Activated CD8-positive, alpha-beta memory T cell treated with anti-CD3 and anti-CD28 coated beads for 24 hours (primary cell): Measurements from ENCODE around the gene DSE.
A peak's percentile ranks its signal among the peaks of the same experiment; 100 is the strongest.
"Not testable (repeated sequence)": the region's sequence is repeated elsewhere in the genome, so short reads cannot be mapped to it uniquely, and the experiment has no call there.

Experiments used
- DNase-seq: peaks from one replicate; pipeline ENCODE4 v3.0.0-alpha.2; 2020

DSE gene

GRCh38 chr6:116370760-116371119, at the start of gene DSE:
TSS of gene DSE (plus strand) at chr6:116370947. CDS start at chr6:116399251, 28,304 bp downstream.
- DNase-seq, result peak; percentile 78

DNA sequence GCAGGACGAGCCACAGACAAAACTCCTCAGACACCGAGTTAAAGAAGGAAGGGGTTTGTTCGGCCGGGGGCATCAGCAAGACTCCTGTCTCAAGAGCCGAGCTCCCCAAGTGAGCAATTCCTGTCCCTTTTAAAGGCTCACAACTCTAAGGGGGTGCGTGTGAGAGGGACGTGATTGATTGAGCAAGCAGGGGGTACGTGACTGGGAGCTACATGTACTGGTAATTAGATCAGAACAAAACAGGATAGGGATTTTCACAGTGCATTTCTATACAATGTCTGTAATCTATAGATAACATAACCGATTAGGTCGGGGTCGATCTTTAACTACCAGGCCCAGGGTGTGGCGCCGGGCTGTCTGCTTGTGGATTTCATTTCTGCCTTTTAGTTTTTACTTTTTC, 48.8 kb upstream of the DSE start:
- DNase-seq, result not testable (repeated sequence)

DNA sequence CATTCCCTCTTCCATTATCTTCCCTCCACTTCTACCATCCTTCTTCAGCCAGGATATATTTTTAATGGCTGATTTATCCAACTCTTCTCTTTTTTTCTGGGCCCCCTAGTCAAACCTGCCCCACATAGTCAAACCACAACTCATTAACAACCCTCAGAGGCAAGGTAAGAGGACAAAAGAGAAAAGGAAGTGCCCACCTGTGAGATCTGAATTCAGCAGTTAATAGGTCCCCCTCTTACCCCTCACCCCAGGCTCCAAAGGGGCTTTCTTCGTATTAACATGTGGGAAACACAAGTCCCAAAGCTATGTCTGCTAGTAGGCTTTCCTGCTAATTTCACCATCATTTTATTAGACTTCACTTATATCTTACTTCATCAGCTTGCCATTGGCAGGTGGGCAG, 46.9 kb upstream of the DSE start:
- no peak for DNase-seq

DNA sequence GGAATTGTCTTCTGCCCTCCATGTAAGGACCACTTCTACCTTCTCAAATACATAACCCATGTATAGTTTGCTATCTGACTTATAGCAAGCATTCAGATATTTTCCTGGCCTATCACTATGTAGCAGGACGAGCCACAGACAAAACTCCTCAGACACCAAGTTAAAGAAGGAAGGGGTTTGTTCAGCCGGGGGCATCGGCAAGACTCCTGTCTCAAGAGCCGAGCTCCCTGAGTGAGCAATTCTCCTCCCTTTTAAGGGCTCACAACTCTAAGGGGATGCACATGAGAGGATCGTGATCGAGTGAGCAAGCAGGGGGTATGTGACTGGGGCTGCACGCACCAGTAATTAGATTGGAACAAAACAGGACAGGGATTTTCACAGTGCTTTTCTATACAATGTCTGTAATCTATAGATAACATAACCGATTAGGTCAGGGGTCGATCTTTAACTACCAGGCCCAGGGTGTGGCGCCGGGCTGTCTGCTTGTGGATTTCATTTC, 45.1 kb upstream of the DSE start:
- not testable (repeated sequence) for DNase-seq

DNA sequence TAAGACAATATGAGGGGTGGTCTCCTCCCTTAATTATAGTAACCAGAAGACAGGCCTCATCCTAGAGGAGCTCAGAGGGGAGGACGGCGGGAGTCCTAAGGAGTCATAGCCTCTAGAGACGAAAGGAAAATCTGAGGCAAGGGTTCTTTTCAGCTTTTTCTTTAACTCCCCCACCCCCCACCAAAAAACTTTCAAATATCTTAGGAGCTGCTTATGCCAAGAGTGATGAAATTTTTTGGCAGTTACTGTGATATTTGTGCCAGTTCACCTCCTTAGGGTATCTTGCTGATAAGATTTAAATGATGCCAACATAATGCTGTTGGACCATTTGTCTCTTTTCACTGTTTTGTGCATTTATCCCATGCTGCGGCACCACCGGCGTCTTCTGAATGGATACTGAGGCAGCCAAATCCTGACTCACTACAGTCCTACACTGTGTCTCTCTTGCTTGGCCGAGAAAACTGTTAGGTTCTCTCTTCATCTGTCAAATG, 44.5 kb upstream of the DSE start:
- no peak for DNase-seq

DNA sequence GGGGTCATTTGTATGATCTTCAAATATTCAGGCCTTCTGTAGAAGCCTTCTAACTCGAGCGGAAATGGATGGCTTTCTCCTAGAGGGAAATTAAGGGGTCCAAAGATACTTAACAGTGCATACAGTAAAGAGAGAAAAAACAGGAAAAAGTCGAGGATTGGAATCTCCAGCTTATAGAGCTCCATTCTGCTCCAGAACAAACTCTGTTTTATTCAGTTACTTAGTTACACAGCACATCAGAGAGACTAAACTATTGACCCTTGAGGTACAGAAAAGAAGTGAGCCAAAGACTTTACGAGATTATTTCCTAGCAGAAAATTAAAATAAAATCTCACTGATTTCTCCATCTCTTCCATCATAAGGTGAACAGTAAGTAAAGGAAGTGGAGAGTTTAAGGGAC, 43.8 kb upstream of the DSE start:
- no peak for DNase-seq

DNA sequence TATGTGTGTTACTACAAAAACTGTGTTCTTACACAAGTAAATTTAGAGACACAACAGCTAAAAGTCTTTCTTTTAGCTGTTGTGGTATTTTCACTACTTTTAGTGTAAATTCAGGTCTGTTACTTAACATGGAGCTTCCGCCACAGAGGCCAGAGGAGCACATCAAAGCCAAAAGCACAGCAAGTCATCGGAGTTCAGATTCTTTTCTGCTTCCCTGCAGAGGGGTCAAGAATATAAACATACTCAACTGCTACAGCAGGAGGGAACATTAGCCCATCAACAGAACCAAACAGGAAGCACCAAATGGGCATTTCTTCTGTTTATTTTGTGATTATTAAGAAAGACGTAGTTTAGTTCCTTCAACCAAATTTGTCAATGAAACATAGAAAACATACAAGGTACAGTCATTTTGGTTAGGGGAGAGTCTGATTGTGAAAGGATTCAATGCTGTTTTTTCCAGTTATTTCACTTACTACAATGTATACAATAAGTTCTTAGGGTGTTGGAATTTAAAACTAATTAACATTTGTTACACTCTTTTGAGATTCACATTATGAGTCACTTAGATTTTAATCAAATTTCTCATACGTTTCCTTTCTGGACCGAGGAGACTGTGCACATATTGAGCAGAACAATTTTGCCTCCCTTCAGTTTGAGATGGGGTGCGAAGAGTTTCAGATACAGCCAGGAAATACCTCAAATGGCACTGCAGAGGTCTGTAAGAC, 42.8 kb upstream of the DSE start:
- DNase-seq, result no peak

GRCh38 chr6:116328528-116328903, 42.2 kb upstream of the DSE start:
- no peak for DNase-seq

GRCh38 chr6:116329156-116329555, 41.6 kb upstream of the DSE start:
- DNase-seq, result no peak

- no peak for DNase-seq
Measured at GRCh38 chr6:116330511-116330910, 40.2 kb upstream of the DSE start.

DNA sequence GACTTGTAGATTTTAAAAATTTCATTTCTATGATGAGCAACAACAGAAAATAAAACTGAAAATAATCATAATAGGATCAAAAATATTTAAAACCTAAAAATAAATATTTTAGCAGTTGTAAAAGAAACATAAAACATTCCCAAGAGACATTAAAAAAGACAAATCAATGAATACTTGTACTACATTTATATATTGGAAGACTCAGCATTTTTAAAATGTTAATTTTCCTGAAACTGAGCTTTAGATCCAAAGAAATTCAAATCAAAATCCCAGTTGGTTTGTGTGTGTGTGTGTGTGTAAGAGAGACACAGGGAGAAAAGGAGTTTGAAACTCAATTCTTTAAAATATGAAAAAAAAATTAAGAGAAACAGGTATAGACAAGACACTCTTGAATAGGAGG, 38.7 kb upstream of the DSE start:
- no peak for DNase-seq

GRCh38 chr6:116334638-116335409, 35.9 kb upstream of the DSE start:
- DNase-seq, result not testable (repeated sequence)

GRCh38 chr6:116335612-116336215, 35.0 kb upstream of the DSE start:
- DNase-seq, result no peak

- no peak for DNase-seq
Measured at GRCh38 chr6:116338943-116339342, 31.8 kb upstream of the DSE start.

DNA sequence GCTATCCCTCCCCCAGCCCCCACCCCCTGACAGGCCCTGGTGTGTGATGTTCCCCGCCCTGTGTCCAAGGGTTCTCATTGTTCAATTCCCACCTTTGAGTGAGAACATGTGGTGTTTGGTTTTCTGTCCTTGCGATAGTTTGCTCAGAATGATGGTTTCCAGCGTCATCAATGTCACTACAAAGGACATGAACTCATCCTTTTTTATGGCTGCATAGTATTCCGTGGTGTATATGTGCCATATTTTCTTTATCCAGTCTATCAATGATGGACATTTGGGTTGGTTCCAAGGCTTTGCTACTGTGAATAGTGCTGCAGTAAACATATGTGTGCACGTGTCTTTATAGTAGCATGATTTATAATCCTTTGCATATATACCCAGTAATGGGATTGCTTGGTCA, 30.1 kb upstream of the DSE start:
- not testable (repeated sequence) for DNase-seq

GRCh38 chr6:116349216-116349615, 21.5 kb upstream of the DSE start:
- no peak for DNase-seq

DNA sequence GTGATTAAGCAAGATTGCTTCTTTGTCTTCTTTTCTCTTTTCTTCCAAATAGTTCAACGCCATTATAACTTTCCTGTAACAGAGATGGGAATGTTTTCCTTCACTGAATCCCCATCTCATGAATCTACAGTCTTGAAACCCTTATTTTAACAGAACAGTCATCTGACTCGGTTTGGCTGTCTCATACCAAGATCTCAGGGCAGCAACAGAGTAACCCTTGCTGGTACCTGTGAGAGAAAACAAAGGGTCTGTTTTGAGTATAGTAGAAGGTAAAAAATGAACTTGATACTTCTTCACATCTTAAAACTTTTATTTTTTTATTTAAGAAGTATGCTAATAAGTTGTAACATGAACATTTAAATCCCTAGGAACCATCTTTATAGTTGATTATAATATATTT, 19.6 kb upstream of the DSE start:
- no peak for DNase-seq

DNA sequence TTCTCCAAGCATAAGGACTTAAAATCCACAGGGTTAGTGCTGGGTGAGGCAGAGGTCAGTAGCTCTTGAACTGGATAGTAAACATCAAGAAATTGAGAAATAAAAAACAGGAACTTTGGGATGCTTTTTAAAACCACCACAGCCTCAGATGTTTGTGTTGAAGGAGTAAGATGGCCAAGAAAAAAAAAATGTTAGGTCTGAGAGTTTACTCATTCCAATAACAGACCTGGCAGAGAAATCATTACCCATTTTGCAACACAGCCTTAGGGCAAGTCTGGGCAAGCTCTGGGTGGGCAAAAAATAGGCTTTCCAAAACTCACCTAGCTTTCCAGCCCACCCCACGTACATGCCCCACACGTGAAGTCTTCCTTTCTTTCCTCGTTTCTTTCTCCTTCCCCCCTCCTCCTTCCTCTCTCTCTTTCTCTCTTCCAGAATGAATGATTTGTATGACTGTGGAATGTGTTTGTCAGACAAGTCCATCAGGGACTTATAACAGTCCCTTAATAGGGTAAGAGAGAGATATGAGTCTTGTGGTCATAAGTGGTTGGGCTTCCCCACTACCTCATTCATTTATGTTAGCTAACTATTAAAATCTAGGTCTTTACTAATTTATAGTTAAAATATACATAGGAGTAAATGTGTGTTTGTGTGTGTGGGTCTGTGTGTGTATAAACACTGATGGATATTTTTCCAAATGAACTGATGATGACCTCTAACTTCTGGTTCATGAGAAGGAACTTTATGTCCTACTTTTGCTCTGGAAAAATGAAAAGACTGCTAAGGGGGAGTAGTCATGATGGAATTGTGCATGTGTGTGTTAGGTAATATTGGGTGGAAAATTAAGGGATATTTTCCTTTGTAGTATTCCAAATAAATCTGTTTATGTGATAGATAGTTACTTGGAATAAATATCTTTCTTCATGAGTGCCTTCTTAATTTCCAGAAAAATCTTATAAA, 18.0 kb upstream of the DSE start:
- no peak for DNase-seq

- DNase-seq, result no peak
Measured at GRCh38 chr6:116354236-116354635, 16.5 kb upstream of the DSE start.

GRCh38 chr6:116355796-116356195, 15.0 kb upstream of the DSE start:
- DNase-seq, result no peak

- no peak for DNase-seq
Measured at GRCh38 chr6:116359131-116359530, 11.6 kb upstream of the DSE start.

DNA sequence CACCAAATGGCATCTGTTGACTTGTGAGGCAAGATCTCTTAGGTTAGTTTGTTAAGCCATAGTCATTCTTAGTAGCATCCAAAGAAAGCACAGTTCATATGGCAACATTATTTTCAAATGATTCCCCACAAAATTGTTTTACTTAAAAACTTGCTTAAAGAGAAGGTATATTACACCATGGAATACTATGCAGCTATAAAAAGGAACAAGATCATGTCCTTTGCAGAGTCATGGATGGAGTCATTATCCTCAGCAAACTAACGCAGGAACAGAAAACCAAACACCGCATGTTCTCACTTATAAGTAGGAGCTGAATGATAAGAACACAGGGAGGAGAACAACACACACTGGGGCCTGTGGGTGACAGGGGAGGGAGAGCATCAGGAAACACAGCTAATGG, 10.9 kb upstream of the DSE start:
- DNase-seq, result no peak

- DNase-seq, result no peak
Measured at GRCh38 chr6:116362276-116362675, 8.5 kb upstream of the DSE start.
